ENCODE measurements around the gene SLC9B1. TPM values are rescaled to one million over a fixed set of nuclear protein-coding genes. Genes with fewer than 3 reads are reported as not detected.
A peak's percentile ranks its signal among the peaks of the same experiment; 100 is the strongest.

The SLC9B1 gene
- total RNA-seq, 1 donor from 2014 or later = 1.6 TPM

GRCh38 chr4:103052145-103052544 lies 32.6 kb upstream of the SLC9B1 start:
- DNase-seq (ENCODE audit: extremely low spot score, unreplicated experiment) = no peak
- Mint-ChIP-seq H3K4me1 (ENCODE audit: unreplicated experiment) (no peaks in the 10 kb centered on the region), H3K36me3 (no peaks in the 10 kb centered on the region), H3K27ac (no peak overlapping the region), H3K4me3 (no peak overlapping the region), H3K27me3 (no peaks in the 10 kb centered on the region), H3K9me3 (no peaks in the 10 kb centered on the region)
- no peak for TF ChIP-seq CTCF (conservative IDR thresholded peaks at IDR 0.05)

DNA sequence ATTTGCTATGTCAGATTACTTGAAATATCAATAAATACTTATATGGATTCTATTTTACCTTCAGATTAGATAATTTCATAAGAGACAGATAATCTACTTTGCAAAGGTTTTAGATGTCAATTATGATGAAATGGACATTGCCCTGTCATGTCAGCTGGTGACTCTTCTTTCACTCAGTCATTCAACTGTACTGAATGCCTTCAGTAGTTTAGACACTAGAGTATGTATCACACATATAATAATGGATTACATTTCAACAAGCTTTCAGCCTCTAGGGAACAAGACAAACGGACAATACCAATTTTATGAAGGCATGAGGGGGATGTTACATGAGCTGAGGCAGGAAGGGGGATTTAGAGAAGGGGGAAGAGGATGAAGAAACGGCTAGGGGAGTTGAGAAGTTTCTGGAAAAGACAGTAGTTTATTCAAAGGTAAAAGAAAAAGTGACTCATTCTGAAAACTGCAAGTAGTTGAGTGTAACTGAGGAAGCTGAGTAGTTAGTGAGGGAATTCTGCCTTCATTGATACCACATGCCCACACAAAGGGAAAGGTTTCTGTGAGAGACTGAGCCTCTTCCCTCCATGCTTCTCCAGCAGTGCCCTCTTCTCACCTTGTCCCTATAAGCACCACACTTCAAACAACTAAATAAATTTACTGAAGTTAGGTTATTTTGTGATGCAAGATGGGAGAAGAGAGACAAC lies 31.4 kb upstream of the SLC9B1 start:
- TF ChIP-seq CTCF (conservative IDR thresholded peaks at IDR 0.05) = no peak
- H3K4me1 Mint-ChIP-seq (ENCODE audit: unreplicated experiment) = no peaks in the 10 kb centered on the region
- H3K27ac Mint-ChIP-seq = no peak overlapping the region
- H3K36me3 Mint-ChIP-seq = peaks cover 6% of the 10 kb centered on the region
- peaks cover 3% of the 10 kb centered on the region for H3K27me3 Mint-ChIP-seq
- no peaks in the 10 kb centered on the region for H3K9me3 Mint-ChIP-seq
- H3K4me3 Mint-ChIP-seq = no peak overlapping the region
- no peak for DNase-seq (ENCODE audit: extremely low spot score, unreplicated experiment)

GRCh38 chr4:103046416-103047290 lies 27.1 kb upstream of the SLC9B1 start:
- Mint-ChIP-seq H3K27me3 (peaks cover 3% of the 10 kb centered on the region), H3K9me3 (no peaks in the 10 kb centered on the region), H3K27ac (no peak overlapping the region), H3K4me1 (ENCODE audit: unreplicated experiment) (no peaks in the 10 kb centered on the region), H3K4me3 (no peak overlapping the region), H3K36me3 (peaks cover 6% of the 10 kb centered on the region)
- peak; percentile 78 for TF ChIP-seq CTCF (conservative IDR thresholded peaks at IDR 0.05)
- DNase-seq (ENCODE audit: extremely low spot score, unreplicated experiment) = no peak

- no peak for TF ChIP-seq CTCF (conservative IDR thresholded peaks at IDR 0.05)
- Mint-ChIP-seq H3K4me1 (ENCODE audit: unreplicated experiment) (no peaks in the 10 kb centered on the region), H3K27me3 (peaks cover 3% of the 10 kb centered on the region), H3K27ac (no peak overlapping the region), H3K36me3 (peaks cover 6% of the 10 kb centered on the region), H3K4me3 (no peak overlapping the region), H3K9me3 (no peaks in the 10 kb centered on the region)
- DNase-seq (ENCODE audit: extremely low spot score, unreplicated experiment) = no peak
These were observed 24.7 kb upstream of the SLC9B1 start for GRCh38 chr4:103044183-103044582.

GRCh38 chr4:103036169-103036568 lies 16.7 kb upstream of the SLC9B1 start:
- no peaks in the 10 kb centered on the region for H3K9me3 Mint-ChIP-seq
- H3K27ac Mint-ChIP-seq = no peak overlapping the region
- TF ChIP-seq CTCF (conservative IDR thresholded peaks at IDR 0.05) = no peak
- no peak for DNase-seq (ENCODE audit: extremely low spot score, unreplicated experiment)
- H3K4me1 Mint-ChIP-seq (ENCODE audit: unreplicated experiment) = no peaks in the 10 kb centered on the region
- no peaks in the 10 kb centered on the region for H3K27me3 Mint-ChIP-seq
- H3K36me3 Mint-ChIP-seq = peaks cover 4% of the 10 kb centered on the region
- H3K4me3 Mint-ChIP-seq = no peak overlapping the region
